Activated CD8-positive, alpha-beta memory T cell treated with anti-CD3 and anti-CD28 coated beads, Interleukin-2, amount 10 ng/mL, durations not matched to agents 7 days and 5 days (primary cell): ENCODE results near the gene ZACN. TPM values are rescaled to one million over a fixed set of nuclear protein-coding genes. Genes with fewer than 3 reads are reported as not detected.
"Not testable (repeated sequence)": the region's sequence is repeated elsewhere in the genome, so short reads cannot be mapped to it uniquely, and the experiment has no call there.

Source experiments
- ATAC-seq: fragments of 150-1000 bp; cut with Tn5 transposase; one replicate; pipeline ENCODE4 v1.10.0; 2021; ENCODE audit warnings: moderate library complexity
- CTCF ChIA-PET: fragments of 350-600 bp; sonication (Branson Sonifier 250); formaldehyde crosslinking; loops from one replicate; lab custom pipeline; 2021; ENCODE audit warnings: antibody characterized with exemption; lab: Charles Lee
- DNase-seq: peaks from one replicate; pipeline ENCODE4 v3.0.0-alpha.2; 2020
- H3K27ac Mint-ChIP-seq: one replicate; pipeline ENCODE4 v1.8.0; 2021; ENCODE audit warnings: mild to moderate bottlenecking, mixed read lengths
- H3K27me3 Mint-ChIP-seq: one replicate; pipeline ENCODE4 v1.8.0; 2021; ENCODE audit warnings: mixed read lengths
- H3K36me3 Mint-ChIP-seq: one replicate; pipeline ENCODE4 v1.8.0; 2021; ENCODE audit warnings: mild to moderate bottlenecking, mixed read lengths
- H3K4me1 Mint-ChIP-seq: one replicate; pipeline ENCODE4 v1.8.0; 2021; ENCODE audit warnings: mixed read lengths
- H3K4me3 Mint-ChIP-seq: one replicate; pipeline ENCODE4 v1.8.0; 2021; ENCODE audit warnings: mild to moderate bottlenecking, moderate library complexity, mixed read lengths
- H3K9me3 Mint-ChIP-seq: one replicate; pipeline ENCODE4 v1.8.0; 2022; ENCODE audit warnings: low read depth, mixed read lengths
- total RNA-seq, 2 experiments: library from RNA; stranded (reverse); gene quantifications; one replicate each; pipeline ENCODE4 v1.2.3, GENCODE V29; 2021

The ZACN gene
- total RNA-seq: under 1 TPM; 0.26 to 0.87 TPM

DNA sequence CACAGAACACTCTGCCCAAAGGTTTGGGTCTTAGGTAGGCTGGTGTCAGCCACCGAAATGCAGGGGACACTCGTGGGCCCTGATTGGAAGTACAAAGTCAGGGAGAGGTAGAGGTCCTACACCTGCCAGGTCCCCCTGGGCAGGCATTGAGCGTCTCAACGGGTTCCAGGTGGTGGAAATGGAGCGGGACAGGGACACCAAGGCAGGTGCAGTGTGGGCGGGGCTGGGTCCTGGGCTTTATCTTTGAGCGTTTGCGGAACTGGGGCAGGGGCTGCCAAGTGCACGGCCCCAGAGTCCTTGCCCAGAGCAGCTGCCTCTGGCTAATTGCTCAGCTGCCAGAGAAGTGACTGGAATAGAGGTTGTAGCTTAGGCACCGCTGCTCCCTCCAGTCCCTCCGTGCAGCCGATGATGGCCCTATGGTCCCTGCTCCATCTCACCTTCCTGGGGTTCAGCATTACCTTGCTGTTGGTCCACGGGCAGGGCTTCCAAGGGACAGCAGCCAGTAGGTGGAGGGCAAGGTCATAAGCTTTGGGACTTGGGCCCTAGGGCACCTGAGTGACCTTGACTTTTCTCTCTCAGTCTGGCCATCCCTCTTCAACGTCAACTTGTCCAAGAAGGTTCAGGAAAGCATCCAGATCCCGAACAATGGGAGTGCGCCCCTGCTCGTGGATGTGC, at the start of gene ZACN:
TSS of gene ZACN (plus strand) at position 323 of the 675 bp plus-strand sequence. CDS start at position 406, 83 bp downstream.
- Mint-ChIP-seq H3K4me1 (peaks cover 20% of the 10 kb centered on the region), H3K27me3 (peaks cover 54% of the 10 kb centered on the region), H3K9me3 (no peaks in the 10 kb centered on the region), H3K27ac (no peak within 1 kb of the TSS), H3K36me3 (peaks cover 3% of the 10 kb centered on the region), H3K4me3 (no peak within 1 kb of the TSS)
- DNase-seq (no peak), ATAC-seq (no peak)
- CTCF ChIA-PET: interaction anchor here (0.7 to 2.7 kb wide), 4 partner anchors 14 to 224 kb away, joined by 3 to 7 read pairs (median 4); partner anchors contain the start of gene EXOC7

DNA sequence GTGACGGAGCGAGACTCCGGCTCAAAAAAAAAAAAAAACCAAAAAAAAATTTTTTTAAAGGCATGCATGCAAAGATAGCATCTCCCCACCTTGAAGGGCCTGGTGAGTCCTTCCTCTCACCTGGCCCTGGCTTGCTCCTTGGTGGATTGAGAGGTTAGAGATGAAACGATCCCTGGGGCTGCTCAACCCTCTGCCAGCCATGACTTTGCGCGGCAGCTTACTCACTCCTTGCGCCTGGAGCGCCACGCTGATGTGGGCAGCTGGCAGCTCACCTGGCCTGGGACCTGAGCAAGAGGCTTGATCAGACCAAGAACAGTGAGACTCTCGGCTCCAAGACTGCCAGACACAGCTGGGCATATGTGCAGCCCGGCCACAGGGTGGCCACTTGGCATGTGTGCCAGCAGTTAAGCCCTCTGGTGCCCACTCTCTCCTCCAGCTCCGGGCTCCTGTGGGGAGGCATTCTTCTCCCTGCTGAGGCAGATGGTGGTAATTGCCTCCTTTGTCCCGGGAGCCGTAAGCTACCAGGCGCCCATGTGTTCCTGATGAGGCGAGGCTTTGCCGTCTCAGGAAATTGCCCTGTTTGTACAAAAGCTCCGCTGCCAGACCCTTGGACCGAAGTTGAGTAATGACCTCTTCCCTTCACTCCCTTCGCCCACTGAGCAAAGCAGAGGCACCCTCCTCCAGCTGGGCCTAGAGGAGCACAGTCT, 46.8 kb upstream of the ZACN start:
- ATAC-seq (no peak), DNase-seq (no peak)
- Mint-ChIP-seq H3K9me3 (no peaks in the 10 kb centered on the region), H3K4me3 (no peak overlapping the region), H3K36me3 (no peaks in the 10 kb centered on the region), H3K27ac (no peak overlapping the region), H3K4me1 (peaks cover 17% of the 10 kb centered on the region), H3K27me3 (no peaks in the 10 kb centered on the region)
- CTCF ChIA-PET: interaction anchor here (0.5 to 3.4 kb wide), 3 partner anchors 18 to 248 kb away, joined by 3 to 16 read pairs (median 3); no protein-coding TSS in a partner anchor

DNA sequence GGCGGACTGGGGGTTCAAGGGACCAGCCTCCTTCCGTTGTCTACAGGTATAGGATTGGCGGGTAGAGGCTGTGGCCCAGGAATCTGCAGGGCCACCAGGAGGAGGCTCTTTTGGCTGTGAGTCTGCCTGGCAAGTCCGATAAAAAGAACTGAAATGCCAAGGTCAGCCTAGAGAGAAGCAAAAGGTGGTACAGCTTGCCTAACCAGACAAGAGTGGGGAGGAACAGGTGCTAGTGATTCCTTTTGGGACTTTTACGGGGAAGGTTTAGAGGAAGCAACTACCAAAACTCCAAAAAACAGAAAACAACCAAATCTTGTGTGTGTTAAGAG, 46.2 kb upstream of the ZACN start:
- H3K4me3 Mint-ChIP-seq: no peak overlapping the region
- CTCF ChIA-PET: interaction anchor here (1.0 to 3.4 kb wide), 3 partner anchors 18 to 247 kb away, joined by 3 to 16 read pairs (median 3); no protein-coding TSS in a partner anchor
- no peaks in the 10 kb centered on the region for H3K27me3 Mint-ChIP-seq
- no peaks in the 10 kb centered on the region for H3K36me3 Mint-ChIP-seq
- ATAC-seq (no peak), DNase-seq (no peak)
- no peak overlapping the region for H3K27ac Mint-ChIP-seq
- peaks cover 17% of the 10 kb centered on the region for H3K4me1 Mint-ChIP-seq
- no peaks in the 10 kb centered on the region for H3K9me3 Mint-ChIP-seq

DNA sequence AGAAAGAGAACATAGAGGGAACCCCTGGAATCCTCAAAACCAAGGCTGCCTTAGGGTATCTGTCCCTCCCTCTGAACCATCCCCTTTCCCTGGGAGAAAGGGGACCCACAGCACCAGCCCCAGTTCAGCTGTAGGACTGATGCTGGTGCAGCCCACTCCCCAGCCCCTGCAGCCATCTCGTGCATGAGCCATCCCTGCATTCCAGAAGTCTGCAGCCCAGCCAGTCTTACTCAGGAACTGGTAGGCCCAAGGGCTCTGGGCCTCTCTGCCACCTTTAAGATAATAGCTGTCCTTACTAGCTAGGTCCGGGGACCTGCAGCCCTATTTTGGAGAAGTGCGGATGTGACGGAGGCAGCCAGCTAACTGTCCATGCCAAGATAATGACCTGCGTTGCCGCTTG, 45.8 kb upstream of the ZACN start:
- no peaks in the 10 kb centered on the region for H3K9me3 Mint-ChIP-seq
- no peaks in the 10 kb centered on the region for H3K27me3 Mint-ChIP-seq
- no peak for ATAC-seq

DNA sequence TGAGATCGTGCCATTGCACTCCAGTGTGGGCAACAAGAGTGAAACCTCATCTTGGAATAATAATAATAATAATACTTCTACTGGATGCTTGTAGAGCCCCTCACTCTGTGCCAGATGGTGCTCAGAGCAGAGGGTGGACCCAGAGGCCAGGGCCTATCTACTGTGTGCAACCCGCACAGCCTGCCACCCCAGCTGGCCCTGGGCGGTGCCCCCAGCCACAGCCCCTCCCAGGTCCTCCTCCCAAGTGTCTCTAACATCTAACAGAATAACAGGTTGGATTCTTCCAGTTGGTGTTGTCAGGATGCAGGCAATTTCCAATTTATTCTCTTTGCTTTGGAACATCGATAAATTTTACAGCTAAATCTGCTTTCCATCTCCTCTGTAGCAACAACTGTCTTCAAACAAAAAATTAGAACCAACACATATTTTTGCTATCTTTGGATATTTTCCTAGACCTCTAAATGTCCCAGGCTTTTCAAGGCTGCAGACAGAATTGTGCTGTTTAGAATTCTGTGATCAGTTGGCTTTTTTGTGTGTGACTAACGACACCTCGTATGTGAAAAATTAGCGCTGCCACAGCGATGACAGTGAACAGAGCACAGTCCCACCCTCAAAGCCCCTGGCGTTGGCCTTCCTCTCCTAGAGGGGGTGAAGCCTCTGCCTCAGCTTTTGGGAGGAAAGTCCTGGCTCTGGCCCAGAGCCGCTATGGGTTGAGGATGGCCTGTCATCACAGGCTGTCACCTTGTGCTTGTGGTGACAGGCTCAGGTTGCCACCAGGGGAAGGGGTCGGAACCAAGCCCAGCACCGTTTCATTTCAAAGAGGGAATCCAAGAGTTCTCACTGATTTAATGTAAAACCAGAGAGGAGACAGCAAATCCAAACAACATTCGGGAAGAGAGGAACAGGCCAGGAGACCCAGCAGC, 44.3 kb upstream of the ZACN start:
- Mint-ChIP-seq H3K27ac (no peak overlapping the region), H3K27me3 (no peaks in the 10 kb centered on the region), H3K4me1 (peaks cover 11% of the 10 kb centered on the region), H3K4me3 (no peak overlapping the region), H3K36me3 (peaks cover 12% of the 10 kb centered on the region), H3K9me3 (no peaks in the 10 kb centered on the region)
- CTCF ChIA-PET: interaction anchor here (3.4 kb wide), 1 partner anchor 20 kb away, joined by 16 read pairs; no protein-coding TSS in a partner anchor
- DNase-seq (no peak), ATAC-seq (no peak)

More for the DNA sequence above, 45.8 kb upstream of the ZACN start:
- DNase-seq: no peak
- H3K36me3 Mint-ChIP-seq: peaks cover under 1% of the 10 kb centered on the region
- peaks cover 17% of the 10 kb centered on the region for H3K4me1 Mint-ChIP-seq
- CTCF ChIA-PET: interaction anchor here (1.0 to 3.4 kb wide), 3 partner anchors 19 to 247 kb away, joined by 3 to 16 read pairs (median 3); no protein-coding TSS in a partner anchor
- no peak overlapping the region for H3K27ac Mint-ChIP-seq
- H3K4me3 Mint-ChIP-seq: no peak overlapping the region

DNA sequence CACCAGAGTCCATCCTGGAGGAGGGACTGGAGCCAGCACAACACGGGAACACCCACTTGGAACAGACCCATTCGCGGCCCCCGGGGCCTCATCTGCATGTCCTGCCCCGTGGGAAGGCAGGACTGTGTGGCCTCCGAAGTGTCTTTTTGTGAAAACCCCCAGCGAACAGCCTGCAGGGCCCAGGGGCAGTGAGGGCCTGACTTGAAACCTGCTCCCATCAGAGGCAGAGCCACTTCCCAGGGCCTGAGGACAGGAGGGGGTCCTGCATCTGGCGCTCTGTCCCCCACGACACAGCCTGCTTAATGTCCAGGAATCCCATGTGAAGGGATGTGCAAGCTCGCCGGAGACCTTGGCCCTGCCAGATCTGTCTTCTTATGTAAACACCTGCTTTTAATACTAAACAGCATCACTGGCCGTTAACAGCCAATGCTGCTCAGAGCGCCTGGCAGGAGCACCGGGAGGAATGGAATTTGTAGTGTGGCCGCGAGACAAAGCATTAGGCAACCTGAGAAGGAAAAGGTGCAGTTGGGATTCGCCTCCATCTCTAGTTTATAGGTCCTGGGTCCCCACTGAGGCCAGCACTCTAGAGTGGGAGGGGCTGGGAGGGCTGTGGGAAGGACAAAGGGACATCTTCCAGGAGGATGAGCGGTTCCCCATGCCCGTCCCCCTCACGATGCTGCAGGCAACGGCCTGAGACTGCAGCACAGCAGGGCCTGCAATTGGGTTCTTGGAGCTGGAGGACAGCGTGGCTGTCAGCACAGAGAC, 42.3 kb upstream of the ZACN start:
- no peak for DNase-seq
- ATAC-seq: no peak
- Mint-ChIP-seq H3K4me1 (peaks cover 5% of the 10 kb centered on the region), H3K27me3 (no peaks in the 10 kb centered on the region), H3K9me3 (no peaks in the 10 kb centered on the region), H3K36me3 (peaks cover 23% of the 10 kb centered on the region), H3K4me3 (no peak overlapping the region), H3K27ac (no peak overlapping the region)
- CTCF ChIA-PET: interaction anchor here (1.2 to 1.9 kb wide), 2 partner anchors 19 to 23 kb away, joined by 4 to 6 read pairs; no protein-coding TSS in a partner anchor

DNA sequence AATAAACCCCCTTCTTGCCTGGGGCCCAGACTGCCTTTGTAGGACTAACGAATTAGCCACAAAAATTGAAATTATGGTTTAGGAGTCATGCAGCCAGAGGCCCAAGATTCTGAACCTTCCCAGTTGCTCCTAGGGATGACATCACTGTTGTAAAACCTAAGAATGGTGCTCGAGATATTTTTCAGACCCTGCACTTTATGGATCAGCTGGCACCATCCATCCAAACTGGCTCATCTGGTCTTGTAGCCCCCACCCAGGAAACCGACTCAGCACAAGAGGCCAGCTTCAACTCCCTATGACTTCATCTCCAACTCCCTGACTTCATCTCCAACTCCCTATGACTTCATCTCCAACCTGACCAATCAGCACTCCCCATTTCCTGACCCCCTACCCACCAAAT, 40.9 kb upstream of the ZACN start:
- CTCF ChIA-PET: no interaction called here

DNA sequence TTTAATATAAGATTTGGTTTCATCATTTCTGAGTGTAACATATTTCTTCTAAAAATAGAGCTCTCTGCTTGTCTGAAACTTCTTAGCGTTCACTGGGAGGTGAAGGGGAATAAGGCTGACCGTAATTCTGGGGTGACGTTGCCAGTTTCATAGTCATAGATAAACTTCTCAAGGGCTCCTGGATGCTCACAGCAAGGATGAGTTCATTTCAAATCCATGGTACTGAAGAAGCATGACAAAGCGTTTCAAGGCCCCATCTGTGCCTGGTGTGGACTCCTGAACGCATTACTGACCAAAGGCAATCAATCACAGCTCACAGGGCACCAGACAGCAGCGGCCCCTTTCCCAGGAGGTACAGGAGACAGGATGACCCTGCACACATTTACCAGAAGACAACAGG, 39.9 kb upstream of the ZACN start:
- no peaks in the 10 kb centered on the region for H3K27me3 Mint-ChIP-seq
- CTCF ChIA-PET: no interaction called here
- peaks cover 5% of the 10 kb centered on the region for H3K4me1 Mint-ChIP-seq
- H3K36me3 Mint-ChIP-seq: peaks cover 36% of the 10 kb centered on the region
- no peak for DNase-seq
- H3K9me3 Mint-ChIP-seq: no peaks in the 10 kb centered on the region
- ATAC-seq: no peak
- no peak overlapping the region for H3K4me3 Mint-ChIP-seq
- H3K27ac Mint-ChIP-seq: no peak overlapping the region

More for the DNA sequence above, 40.9 kb upstream of the ZACN start:
- Mint-ChIP-seq H3K9me3 (no peaks in the 10 kb centered on the region), H3K36me3 (peaks cover 26% of the 10 kb centered on the region), H3K27me3 (no peaks in the 10 kb centered on the region), H3K4me3 (no peak overlapping the region), H3K4me1 (peaks cover 5% of the 10 kb centered on the region), H3K27ac (no peak overlapping the region)
- no peak for DNase-seq
- no peak for ATAC-seq

DNA sequence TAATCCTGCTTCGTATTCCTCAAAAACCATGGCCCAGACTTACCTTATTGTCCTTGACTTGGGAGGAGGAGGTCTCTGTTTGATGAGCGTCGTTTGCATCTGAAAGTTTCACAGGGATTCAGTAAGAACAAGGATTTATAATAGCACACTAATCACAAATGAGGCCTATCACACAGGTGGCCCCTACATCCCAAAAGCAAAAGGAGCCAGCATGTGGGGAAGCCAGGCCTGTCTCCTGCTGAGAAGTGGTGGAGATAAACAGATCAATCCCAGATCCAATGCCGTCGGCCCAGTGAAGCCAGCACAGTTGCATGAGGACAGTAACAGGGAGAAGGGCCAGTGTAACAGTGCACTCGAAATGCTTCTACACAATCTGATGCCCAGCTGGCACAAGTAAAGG, 38.6 kb upstream of the ZACN start:
- no peak overlapping the region for H3K4me3 Mint-ChIP-seq
- CTCF ChIA-PET: no interaction called here
- no peaks in the 10 kb centered on the region for H3K9me3 Mint-ChIP-seq
- peaks cover 46% of the 10 kb centered on the region for H3K36me3 Mint-ChIP-seq
- H3K4me1 Mint-ChIP-seq: peaks cover 5% of the 10 kb centered on the region
- no peak overlapping the region for H3K27ac Mint-ChIP-seq
- DNase-seq: no peak
- no peak for ATAC-seq
- no peaks in the 10 kb centered on the region for H3K27me3 Mint-ChIP-seq

DNA sequence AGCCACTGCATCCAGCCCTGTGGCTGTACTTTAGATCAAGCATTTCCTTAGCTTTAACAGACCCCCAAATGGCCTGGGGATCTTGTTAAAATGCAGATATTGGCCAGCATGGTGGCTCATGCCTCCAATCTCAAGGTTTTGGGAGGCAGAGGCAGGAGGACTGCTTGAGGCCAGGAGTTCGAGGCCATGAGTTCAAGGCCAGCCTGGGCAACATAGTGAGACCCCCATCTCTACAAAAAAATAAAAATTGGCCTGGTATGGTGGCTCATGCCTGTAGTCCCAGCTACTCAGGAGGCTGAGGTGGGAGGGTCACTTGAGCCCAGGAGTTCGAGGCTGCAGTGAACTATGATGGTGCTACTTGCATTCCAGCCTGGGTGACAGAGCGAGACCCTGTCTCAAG, 36.1 kb upstream of the ZACN start:
- not testable (repeated sequence) for H3K9me3 Mint-ChIP-seq, H3K27ac Mint-ChIP-seq, ATAC-seq, H3K27me3 Mint-ChIP-seq, DNase-seq, H3K4me3 Mint-ChIP-seq, H3K4me1 Mint-ChIP-seq
- CTCF ChIA-PET: interaction anchor here (0.7 to 1.4 kb wide), 3 partner anchors 19 to 237 kb away, joined by 3 to 4 read pairs (median 4); no protein-coding TSS in a partner anchor
- H3K36me3 Mint-ChIP-seq: peaks cover 54% of the 10 kb centered on the region

DNA sequence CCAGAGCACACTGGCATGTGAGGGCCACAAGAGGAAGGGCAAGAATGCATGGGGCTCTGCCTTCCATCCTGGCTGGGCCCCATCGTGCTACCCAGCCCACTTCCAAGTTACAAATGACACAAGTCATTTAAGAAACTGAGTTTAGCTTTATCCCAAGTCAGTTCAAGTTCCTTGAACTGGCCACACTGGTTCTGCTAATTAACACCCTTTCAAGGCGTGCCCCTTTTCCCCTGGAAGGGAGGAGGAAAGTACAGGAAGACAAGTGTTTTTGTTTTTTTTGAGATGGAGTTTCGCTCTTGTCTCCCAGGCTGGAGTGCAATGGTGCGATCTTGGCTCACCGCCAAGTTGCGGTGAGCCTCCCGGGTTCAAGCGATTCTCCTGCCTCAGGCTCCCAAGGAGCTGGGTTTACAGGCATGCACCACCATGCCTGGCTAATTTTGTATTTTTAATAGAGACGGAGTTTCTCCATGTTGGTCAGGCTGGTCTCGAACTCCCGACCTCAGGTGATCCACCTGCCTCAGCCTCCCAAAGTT, 34.4 kb upstream of the ZACN start:
- CTCF ChIA-PET, H3K4me3 Mint-ChIP-seq, H3K4me1 Mint-ChIP-seq, H3K27me3 Mint-ChIP-seq, H3K27ac Mint-ChIP-seq, DNase-seq, ATAC-seq, H3K9me3 Mint-ChIP-seq: not testable (repeated sequence)
- H3K36me3 Mint-ChIP-seq: peaks cover 50% of the 10 kb centered on the region

DNA sequence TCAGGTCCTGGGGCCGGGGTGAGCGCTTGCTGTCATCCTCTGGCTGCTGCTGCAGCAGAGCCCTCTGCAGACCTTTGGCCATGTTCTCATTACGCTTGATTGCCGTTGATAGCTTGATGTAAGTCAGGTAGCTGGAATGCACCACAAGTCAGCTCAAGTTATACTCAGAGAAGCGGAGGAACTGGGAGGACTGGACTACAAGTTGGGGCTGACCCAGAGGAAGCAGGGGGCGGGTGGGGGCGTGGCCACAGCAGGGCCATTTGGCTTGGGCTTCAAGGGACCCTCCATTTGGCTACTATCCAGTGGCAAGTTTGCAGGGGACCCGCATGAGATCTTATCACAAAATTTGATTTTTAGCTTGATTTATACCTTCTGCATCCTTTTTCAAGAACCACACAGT, 32.9 kb upstream of the ZACN start:
- DNase-seq (no peak), ATAC-seq (no peak)
- CTCF ChIA-PET: interaction anchor here (0.6 to 2.1 kb wide), 2 partner anchors 32 to 72 kb away, joined by 3 to 8 read pairs; no protein-coding TSS in a partner anchor
- no peak overlapping the region for H3K27ac Mint-ChIP-seq
- no peaks in the 10 kb centered on the region for H3K4me1 Mint-ChIP-seq
- no peaks in the 10 kb centered on the region for H3K9me3 Mint-ChIP-seq
- no peaks in the 10 kb centered on the region for H3K27me3 Mint-ChIP-seq
- no peak overlapping the region for H3K4me3 Mint-ChIP-seq
- peaks cover 48% of the 10 kb centered on the region for H3K36me3 Mint-ChIP-seq
